ENCODE measurements around the gene AK1.

- no peak for TF ChIP-seq EP300 (IDR thresholded peaks at IDR 0.05; ENCODE audit: borderline replicate concordance in 1 of 2, control insufficient read depth in 1 of 2, low read depth in 2 of 2, low read length in 2 of 2)
- no peak for TF ChIP-seq SREBF2 (IDR thresholded peaks at IDR 0.05; ENCODE audit: low read length)
- no peak for TF ChIP-seq CTCF (IDR thresholded peaks at IDR 0.05 in 2 of 3, conservative IDR thresholded peaks at IDR 0.05 in 1 of 3; ENCODE audit: control insufficient read depth in 2 of 3, extremely low read depth in 1 of 3, insufficient read depth in 1 of 3, low read depth in 3 of 3, low read length in 3 of 3)
Observed at GRCh38 chr9:127915325-127915752, 37.9 kb upstream of the AK1 start.

Data from GM12878 (cell line).